BE2C (cell line): ENCODE results near the gene IKBIP.
"Not testable (repeated sequence)": the region's sequence is repeated elsewhere in the genome, so short reads cannot be mapped to it uniquely, and the experiment has no call there.

ENCODE experiments used
- DNase-seq: peaks from one replicate; pipeline ENCODE4 v3.0.0-alpha.2; 2020
- H3K27me3 ChIP-seq: fragments of 250-450 bp; sonication (Bioruptor Pico); 2 replicates; pipeline ENCODE4 v1.5.1; 2020; ENCODE audit warnings: mild to moderate bottlenecking
- H3K36me3 ChIP-seq: fragments of 250-450 bp; sonication (Bioruptor Pico); 2 replicates; pipeline ENCODE4 v1.5.1; 2020; ENCODE audit warnings: mild to moderate bottlenecking
- H3K4me1 ChIP-seq: fragments of 250-450 bp; sonication (Bioruptor Pico); 2 replicates; pipeline ENCODE4 v1.5.1; 2020
- H3K4me3 ChIP-seq: 2 replicates; pipeline ENCODE4 v1.5.1; 2011; ENCODE audit warnings: low read depth, low read length
- H3K9me3 ChIP-seq: fragments of 250-450 bp; sonication (Bioruptor Pico); 2 replicates; pipeline ENCODE4 v1.5.1; 2020
- TF ChIP-seq, protein P1 (sequence below): IDR thresholded peaks from 2 replicates; pipeline ENCODE4 v1.5.1; 2012; ENCODE audit warnings: mild to moderate bottlenecking, low read depth, low read length

Gene IKBIP

DNA sequence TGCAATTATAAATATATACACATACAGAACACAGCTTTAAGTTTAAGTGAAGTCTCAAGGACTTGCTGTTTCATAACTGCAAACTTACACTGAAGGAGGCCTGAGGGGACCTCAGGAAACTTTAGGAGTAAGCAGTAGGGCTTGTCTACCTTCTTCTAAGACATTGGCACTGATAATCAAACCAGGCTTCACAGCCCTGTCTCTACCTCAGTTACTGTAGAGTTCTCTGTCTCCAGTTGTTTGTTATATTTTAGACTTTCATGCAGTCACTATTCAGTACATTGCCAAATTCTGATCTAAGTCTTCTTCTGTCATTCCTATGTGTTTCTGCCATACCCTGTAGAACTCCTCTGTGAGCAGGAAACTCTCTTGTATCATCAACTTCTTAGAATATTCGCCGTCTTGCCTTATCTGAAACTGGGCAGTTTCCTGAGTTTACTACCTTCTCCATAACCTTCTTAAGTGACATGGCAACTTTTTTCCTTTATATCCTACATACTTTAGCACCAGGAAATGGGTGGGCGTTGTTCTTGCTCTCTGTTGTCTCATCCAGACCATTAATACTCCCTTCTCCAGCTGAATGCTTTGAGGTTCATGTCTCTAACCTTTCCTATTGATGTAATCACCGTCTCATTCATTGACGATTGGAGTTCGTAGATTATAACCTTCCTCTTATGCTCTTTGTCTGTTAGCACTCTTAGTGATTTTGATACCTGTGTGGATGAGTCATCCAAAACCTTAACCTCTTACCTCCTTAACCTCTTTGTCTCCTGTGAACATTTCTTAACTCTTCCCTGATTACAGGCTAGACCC, 11.9 kb upstream of the IKBIP start:
- no peak for DNase-seq

DNA sequence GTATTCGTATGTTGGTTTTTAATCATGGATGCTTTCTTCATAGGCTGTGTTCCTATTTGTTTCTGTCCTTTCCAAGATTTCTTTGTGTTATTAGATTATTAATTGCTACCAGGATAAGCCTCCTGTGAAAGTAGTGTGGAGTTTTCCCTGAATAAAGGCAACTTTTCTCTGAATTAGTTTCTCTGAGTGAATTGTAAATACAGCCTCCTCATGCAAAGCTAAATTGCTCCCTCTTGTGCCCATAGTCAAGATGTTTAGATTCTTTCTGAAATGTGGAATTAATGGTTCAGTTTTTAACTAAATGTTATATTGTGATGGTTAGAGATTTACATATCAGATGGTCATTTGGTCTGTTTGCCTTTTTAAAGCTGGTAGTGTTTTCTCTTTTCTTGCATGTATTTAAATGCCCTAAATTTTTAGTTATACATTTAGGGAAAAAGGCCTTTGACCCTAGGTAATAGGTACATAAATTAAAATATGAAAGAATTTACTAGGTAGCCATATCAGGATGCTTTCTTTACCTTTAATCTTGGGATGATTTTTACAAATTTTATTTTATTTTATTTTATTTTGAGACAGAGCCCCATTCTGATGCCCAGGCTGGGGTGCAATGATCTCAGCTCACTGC, 9.4 kb upstream of the IKBIP start:
- Histone ChIP-seq H3K36me3 (no peaks in the 10 kb centered on the region), H3K9me3 (no peaks in the 10 kb centered on the region), H3K27me3 (no peaks in the 10 kb centered on the region), H3K4me3 (no peak overlapping the region), H3K4me1 (no peaks in the 10 kb centered on the region)
- TF ChIP-seq, protein P1, sequence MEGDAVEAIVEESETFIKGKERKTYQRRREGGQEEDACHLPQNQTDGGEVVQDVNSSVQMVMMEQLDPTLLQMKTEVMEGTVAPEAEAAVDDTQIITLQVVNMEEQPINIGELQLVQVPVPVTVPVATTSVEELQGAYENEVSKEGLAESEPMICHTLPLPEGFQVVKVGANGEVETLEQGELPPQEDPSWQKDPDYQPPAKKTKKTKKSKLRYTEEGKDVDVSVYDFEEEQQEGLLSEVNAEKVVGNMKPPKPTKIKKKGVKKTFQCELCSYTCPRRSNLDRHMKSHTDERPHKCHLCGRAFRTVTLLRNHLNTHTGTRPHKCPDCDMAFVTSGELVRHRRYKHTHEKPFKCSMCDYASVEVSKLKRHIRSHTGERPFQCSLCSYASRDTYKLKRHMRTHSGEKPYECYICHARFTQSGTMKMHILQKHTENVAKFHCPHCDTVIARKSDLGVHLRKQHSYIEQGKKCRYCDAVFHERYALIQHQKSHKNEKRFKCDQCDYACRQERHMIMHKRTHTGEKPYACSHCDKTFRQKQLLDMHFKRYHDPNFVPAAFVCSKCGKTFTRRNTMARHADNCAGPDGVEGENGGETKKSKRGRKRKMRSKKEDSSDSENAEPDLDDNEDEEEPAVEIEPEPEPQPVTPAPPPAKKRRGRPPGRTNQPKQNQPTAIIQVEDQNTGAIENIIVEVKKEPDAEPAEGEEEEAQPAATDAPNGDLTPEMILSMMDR = peak; percentile 69
- peak; percentile 20 for DNase-seq

More for the DNA sequence above, 11.9 kb upstream of the IKBIP start:
- H3K4me1 ChIP-seq = no peaks in the 10 kb centered on the region
- no peak overlapping the region for H3K4me3 ChIP-seq
- no peaks in the 10 kb centered on the region for H3K36me3 ChIP-seq
- TF ChIP-seq, protein P1 = no peak
- no peaks in the 10 kb centered on the region for H3K9me3 ChIP-seq
- no peaks in the 10 kb centered on the region for H3K27me3 ChIP-seq

DNA sequence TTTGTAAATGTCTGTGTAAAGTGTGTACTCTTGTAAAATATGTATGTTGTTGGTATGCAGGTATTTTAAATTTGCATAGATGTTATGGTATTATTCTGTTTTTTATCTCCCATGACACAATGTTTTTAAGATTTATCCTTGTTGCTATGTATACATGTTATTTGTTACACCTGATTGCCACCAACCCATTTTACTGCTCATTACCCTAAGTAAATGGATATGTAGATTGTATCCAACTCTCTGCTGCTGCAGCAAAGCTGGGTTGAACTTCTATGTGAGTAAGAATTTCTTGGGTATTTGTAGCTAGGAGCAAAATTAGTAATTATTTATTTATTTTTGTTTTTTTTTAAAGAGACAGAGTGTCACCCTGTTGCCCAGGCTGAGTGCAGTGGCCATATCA, 6.7 kb upstream of the IKBIP start:
- Histone ChIP-seq H3K36me3 (no peaks in the 10 kb centered on the region), H3K9me3 (no peaks in the 10 kb centered on the region), H3K4me1 (no peaks in the 10 kb centered on the region), H3K27me3 (no peaks in the 10 kb centered on the region), H3K4me3 (no peak overlapping the region)
- no peak for DNase-seq
- TF ChIP-seq, protein P1 = no peak

DNA sequence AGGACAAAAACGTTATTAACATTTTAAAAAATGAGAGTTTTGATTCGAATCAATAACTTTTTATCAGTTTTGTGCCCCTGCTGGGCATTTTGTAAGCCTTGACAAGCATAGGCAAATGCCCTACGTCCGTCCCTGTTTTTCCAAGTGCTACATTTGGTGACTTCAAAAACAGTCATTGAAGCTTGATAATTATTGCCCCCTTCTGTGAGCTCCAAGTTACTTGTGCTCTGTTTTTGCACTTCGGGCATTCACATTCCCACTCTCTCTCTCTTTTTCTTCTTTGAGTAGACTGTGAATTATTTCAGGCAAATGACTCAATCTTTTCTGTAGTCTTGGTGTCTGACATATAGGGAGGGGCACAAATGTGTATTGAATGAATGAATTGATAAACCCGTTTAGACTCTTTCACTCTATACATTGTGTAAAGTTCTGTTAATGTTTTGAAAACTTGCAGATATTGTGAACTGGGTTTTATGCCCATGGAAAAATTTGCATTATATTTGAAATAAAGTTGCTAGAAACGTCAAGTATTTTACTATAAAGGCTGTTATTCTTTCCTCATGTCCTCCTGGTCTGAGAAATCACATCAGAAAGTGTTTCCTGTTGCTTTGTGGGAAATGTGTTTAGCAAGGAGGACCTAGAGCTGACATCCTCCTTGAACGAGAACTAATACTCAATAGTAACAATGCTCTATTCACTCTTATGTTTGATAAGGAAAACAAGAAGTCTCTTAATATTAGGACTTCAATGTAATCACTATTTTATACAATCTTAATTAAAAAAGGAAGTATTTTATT, 1.9 kb upstream of the IKBIP start:
- no peaks in the 10 kb centered on the region for H3K4me1 ChIP-seq
- no peaks in the 10 kb centered on the region for H3K36me3 ChIP-seq
- TF ChIP-seq, protein P1 = peak; percentile 19; the same call in 1 of the 2 replicates
- H3K4me3 ChIP-seq = peak overlapping the region; percentile 88
- no peak for DNase-seq
- H3K27me3 ChIP-seq = no peaks in the 10 kb centered on the region
- H3K9me3 ChIP-seq = no peaks in the 10 kb centered on the region

DNA sequence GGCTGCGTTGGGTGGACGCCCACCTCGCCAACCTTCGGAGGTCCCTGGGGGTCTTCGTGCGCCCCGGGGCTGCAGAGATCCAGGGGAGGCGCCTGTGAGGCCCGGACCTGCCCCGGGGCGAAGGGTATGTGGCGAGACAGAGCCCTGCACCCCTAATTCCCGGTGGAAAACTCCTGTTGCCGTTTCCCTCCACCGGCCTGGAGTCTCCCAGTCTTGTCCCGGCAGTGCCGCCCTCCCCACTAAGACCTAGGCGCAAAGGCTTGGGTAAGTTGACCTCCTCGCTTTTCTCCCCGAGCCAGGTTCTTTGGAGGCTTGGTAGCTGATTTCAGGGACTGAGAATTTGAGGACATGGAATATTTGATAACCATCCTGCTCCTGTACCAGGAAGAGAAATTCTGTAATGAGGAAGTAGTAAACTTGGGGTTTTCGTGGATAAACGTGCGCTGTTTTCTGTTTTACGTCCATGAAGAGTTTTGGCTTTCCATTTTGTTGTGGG, 1.0 kb upstream of the IKBIP start:
- Histone ChIP-seq H3K4me3 (peak overlapping the region; percentile 88), H3K4me1 (no peaks in the 10 kb centered on the region), H3K36me3 (no peaks in the 10 kb centered on the region), H3K27me3 (no peaks in the 10 kb centered on the region), H3K9me3 (no peaks in the 10 kb centered on the region)
- DNase-seq = no peak
- TF ChIP-seq, protein P1 = no peak

DNA sequence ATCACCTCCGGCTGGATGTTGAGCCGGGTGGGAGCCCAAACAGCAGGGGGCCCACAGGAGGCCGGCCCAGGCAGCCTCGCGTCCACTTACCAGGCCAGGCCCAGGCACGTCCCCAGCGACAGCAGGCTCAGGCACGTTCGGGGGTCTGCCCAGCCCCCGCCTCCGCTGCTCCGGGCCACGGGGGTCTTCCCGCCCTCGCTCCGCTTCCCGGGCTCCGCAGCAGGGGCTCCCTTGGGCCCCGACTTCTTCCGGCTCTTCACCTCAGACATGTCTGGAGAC, 216 bp downstream of the IKBIP start:
- H3K9me3 ChIP-seq = no peaks in the 10 kb centered on the region
- H3K36me3 ChIP-seq = no peaks in the 10 kb centered on the region
- TF ChIP-seq, protein P1 = peak; percentile 10; the same call in 1 of the 2 replicates
- no peaks in the 10 kb centered on the region for H3K27me3 ChIP-seq
- H3K4me1 ChIP-seq = no peaks in the 10 kb centered on the region
- DNase-seq = peak; percentile 70
- peak overlapping the region; percentile 88 for H3K4me3 ChIP-seq

DNA sequence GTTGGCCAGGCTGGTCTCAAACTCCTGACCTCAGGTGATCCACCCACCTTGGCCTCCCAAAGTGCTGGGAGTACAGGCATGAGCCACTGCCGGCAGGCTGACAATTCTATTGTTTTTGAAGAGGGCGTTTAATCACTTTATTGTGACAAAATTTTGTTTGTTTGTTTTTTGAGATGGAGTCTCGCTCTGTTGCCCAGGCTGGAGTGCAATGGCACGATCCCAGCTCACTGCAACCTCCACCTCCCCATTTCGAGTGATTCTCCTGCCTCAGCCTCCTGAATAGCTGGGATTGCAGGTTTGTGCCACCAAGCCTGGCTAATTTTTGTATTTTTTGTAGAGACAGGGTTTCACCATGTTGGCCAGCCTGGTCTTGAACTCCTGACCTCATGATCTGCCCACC, 1.8 kb downstream of the IKBIP start:
- H3K36me3 ChIP-seq, H3K4me3 ChIP-seq, DNase-seq, H3K4me1 ChIP-seq, H3K9me3 ChIP-seq, H3K27me3 ChIP-seq: not testable (repeated sequence)
